Endodermal cell (in vitro differentiated cells): Measurements from ENCODE around the gene MAN2A2. TPM values are rescaled to one million over a fixed set of nuclear protein-coding genes. Genes with fewer than 3 reads are reported as not detected.
"Not testable (repeated sequence)": the region's sequence is repeated elsewhere in the genome, so short reads cannot be mapped to it uniquely, and the experiment has no call there.

Source experiments
- DNase-seq: peaks from one replicate; pipeline ENCODE4 v3.0.0-alpha.2; 2017
- H3K27ac ChIP-seq: 2 replicates; pipeline ENCODE4 v1.5.1; 2013; ENCODE audit warnings: mild to moderate bottlenecking, low read depth, low read length, moderate library complexity
- H3K27me3 ChIP-seq: 2 replicates; pipeline ENCODE4 v1.6.1; 2013; ENCODE audit warnings: mild to moderate bottlenecking, low read length, moderate library complexity; ENCODE audit not compliant: insufficient read depth, control insufficient read depth, poor library complexity, severe bottlenecking
- H3K36me3 ChIP-seq: 2 replicates; pipeline ENCODE4 v1.7.0; 2013; ENCODE audit warnings: mild to moderate bottlenecking, low read length, moderate library complexity; ENCODE audit not compliant: control insufficient read depth, insufficient read depth
- H3K4me1 ChIP-seq: one replicate; pipeline ENCODE4 v1.7.0; 2013; ENCODE audit warnings: low read length; ENCODE audit not compliant: control insufficient read depth, insufficient read depth
- H3K4me3 ChIP-seq: 2 replicates; pipeline ENCODE4 v1.5.1; 2013; ENCODE audit warnings: mild to moderate bottlenecking, low read length, moderate library complexity
- H3K9ac ChIP-seq: 2 replicates; pipeline ENCODE4 v1.6.1; 2013; ENCODE audit warnings: mild to moderate bottlenecking, low read length, moderate library complexity; ENCODE audit not compliant: poor library complexity, severe bottlenecking; ENCODE audit errors: extremely low read depth
- H3K9me3 ChIP-seq: 2 replicates; pipeline ENCODE4 v1.6.1; 2013; ENCODE audit warnings: mild to moderate bottlenecking, low read length, moderate library complexity; ENCODE audit not compliant: control insufficient read depth
- H3K27ac Mint-ChIP-seq: 2 replicates; pipeline ENCODE4 v1.8.0; 2020; ENCODE audit warnings: mixed read lengths
- H3K27me3 Mint-ChIP-seq: 2 replicates; pipeline ENCODE4 v1.8.0; 2021; ENCODE audit warnings: mild to moderate bottlenecking, mixed read lengths; ENCODE audit not compliant: insufficient read depth
- H3K36me3 Mint-ChIP-seq: 2 replicates; pipeline ENCODE4 v1.8.0; 2020; ENCODE audit warnings: low read depth, mixed read lengths
- H3K4me1 Mint-ChIP-seq: 2 replicates; pipeline ENCODE4 v1.8.0; 2020; ENCODE audit warnings: mixed read lengths
- H3K4me3 Mint-ChIP-seq: 2 replicates; pipeline ENCODE4 v1.8.0; 2020; ENCODE audit warnings: mild to moderate bottlenecking, moderate library complexity, mixed read lengths
- H3K9me3 Mint-ChIP-seq: 2 replicates; pipeline ENCODE4 v1.8.0; 2020; ENCODE audit warnings: mild to moderate bottlenecking, mixed read lengths
- CTCF ChIP-seq: fragments of 200-600 bp; sonication (generic); conservative IDR thresholded peaks from 2 replicates; pipeline ENCODE4 v1.5.0; 2021; ENCODE audit warnings: antibody characterized with exemption, mild to moderate bottlenecking
- WGBS, 2 experiments: methylation state at CpG; one replicate each; pipeline versions ENCODE4 v1.1.5 to v1.1.7; 2013; ENCODE audit warnings: missing lambda C conversion rate in 2 of 2, mixed read lengths in 1 of 2; ENCODE audit not compliant: insufficient coverage in 1 of 2, insufficient read length in 1 of 2; 5-methylcytosine and 5-hydroxymethylcytosine counted together
- total RNA-seq, 2 donors: library from RNA; stranded (reverse); fragmentation: NEBNext Ultra II Directional in 1 of 2; extraction: Animal tissue kit (Norgen Biotek cat#: 25700) in 1 of 2; gene quantifications; 2 replicates in 1 of 2; 3 replicates in 1 of 2; pipeline ENCODE4 v1.2.1, GENCODE V29; 2021

Gene MAN2A2
- total RNA-seq, 2 donors from 2014 or later: 41.0 to 62.9 TPM

- peaks cover 38% of the 10 kb centered on the region for H3K36me3 Mint-ChIP-seq
- no peak for DNase-seq
- Histone ChIP-seq H3K4me3 (no peak overlapping the region), H3K27ac (no peak overlapping the region), H3K27me3 (no peaks in the 10 kb centered on the region), H3K9me3 (no peaks in the 10 kb centered on the region), H3K36me3 (peaks cover 53% of the 10 kb centered on the region), H3K9ac (no peak overlapping the region), H3K4me1 (peaks cover 7% of the 10 kb centered on the region)
- H3K9me3 Mint-ChIP-seq: no peaks in the 10 kb centered on the region
- H3K4me1 Mint-ChIP-seq: peaks cover 5% of the 10 kb centered on the region
- no peaks in the 10 kb centered on the region for H3K27me3 Mint-ChIP-seq
- TF ChIP-seq CTCF: no peak
- H3K27ac Mint-ChIP-seq: no peak overlapping the region
- H3K4me3 Mint-ChIP-seq: no peak overlapping the region
- 89 to 95% methylated on average over 9 of the region's 9 CpGs for WGBS, 2 experiments
Measured at GRCh38 chr15:90907838-90908507, 4.9 kb downstream of the MAN2A2 start.

GRCh38 chr15:90909449-90909848 lies 6.3 kb downstream of the MAN2A2 start:
- H3K27me3 Mint-ChIP-seq, H3K27ac Mint-ChIP-seq, H3K9me3 Mint-ChIP-seq, H3K9ac ChIP-seq, H3K27ac ChIP-seq, DNase-seq, H3K9me3 ChIP-seq, H3K4me1 ChIP-seq, H3K4me1 Mint-ChIP-seq, H3K27me3 ChIP-seq, H3K4me3 Mint-ChIP-seq, H3K4me3 ChIP-seq: not testable (repeated sequence)
- peaks cover 46% of the 10 kb centered on the region for H3K36me3 Mint-ChIP-seq
- peaks cover 62% of the 10 kb centered on the region for H3K36me3 ChIP-seq
- 94 to 96% methylated on average over 4 to 11 of the region's 11 CpGs for WGBS, 2 experiments

- Mint-ChIP-seq H3K4me1 (no peaks in the 10 kb centered on the region), H3K9me3 (no peaks in the 10 kb centered on the region), H3K4me3 (no peak overlapping the region), H3K36me3 (peaks cover 44% of the 10 kb centered on the region), H3K27me3 (no peaks in the 10 kb centered on the region), H3K27ac (no peak overlapping the region)
- H3K36me3 ChIP-seq: peaks cover 64% of the 10 kb centered on the region
- no peak for DNase-seq
- WGBS, 2 experiments: 81 to 95% methylated on average over 7 to 8 of the region's 8 CpGs
- H3K27me3 ChIP-seq: no peaks in the 10 kb centered on the region
- H3K4me1 ChIP-seq: no peaks in the 10 kb centered on the region
- H3K4me3 ChIP-seq: no peak overlapping the region
- TF ChIP-seq CTCF: no peak
- no peak overlapping the region for H3K9ac ChIP-seq
- H3K9me3 ChIP-seq: no peaks in the 10 kb centered on the region
- no peak overlapping the region for H3K27ac ChIP-seq
Measured at GRCh38 chr15:90909976-90910375, 6.9 kb downstream of the MAN2A2 start.
